H9 (cell line): Measurements from ENCODE around the gene ARHGEF2. TPM values are rescaled to one million over a fixed set of nuclear protein-coding genes. Genes with fewer than 3 reads are reported as not detected.

ENCODE experiments used
- DNase-seq: peaks from one replicate; pipeline ENCODE4 v3.0.0-alpha.2; 2017
- H2AFZ ChIP-seq: one replicate; pipeline ENCODE4 v1.6.1; 2013; ENCODE audit warnings: mild to moderate bottlenecking, low read length, control low read depth, moderate library complexity
- H2AK5ac ChIP-seq: 2 replicates; pipeline ENCODE4 v1.6.1; 2013; ENCODE audit warnings: low read length, control low read depth, mixed read lengths; ENCODE audit not compliant: insufficient read length
- H2BK120ac ChIP-seq: one replicate; pipeline ENCODE4 v1.6.1; 2013; ENCODE audit warnings: low read depth, mild to moderate bottlenecking, low read length, control low read depth, inconsistent platforms; ENCODE audit not compliant: poor library complexity, severe bottlenecking
- H2BK12ac ChIP-seq: 2 replicates; pipeline ENCODE4 v1.6.1; 2013; ENCODE audit warnings: low read length, control low read depth, mixed read lengths, low read depth; ENCODE audit not compliant: insufficient read length
- H2BK15ac ChIP-seq: 2 replicates; pipeline ENCODE4 v1.6.1; 2013; ENCODE audit warnings: low read depth, low read length, control low read depth
- H2BK20ac ChIP-seq: one replicate; pipeline ENCODE4 v1.6.1; 2013; ENCODE audit warnings: low read depth, mild to moderate bottlenecking, low read length, control low read depth, inconsistent platforms; ENCODE audit not compliant: poor library complexity, severe bottlenecking
- H2BK5ac ChIP-seq: 2 replicates; pipeline ENCODE4 v1.6.1; 2013; ENCODE audit warnings: low read length, control low read depth, mixed read lengths; ENCODE audit not compliant: insufficient read length
- H3K14ac ChIP-seq: 2 replicates; pipeline ENCODE4 v1.6.1; 2013; ENCODE audit warnings: low read length, control low read depth; ENCODE audit not compliant: insufficient read depth
- H3K18ac ChIP-seq: 2 replicates; pipeline ENCODE4 v1.6.1; 2013; ENCODE audit warnings: low read depth, mild to moderate bottlenecking, mixed read lengths, low read length, control low read depth; ENCODE audit not compliant: insufficient read length
- H3K23ac ChIP-seq: 2 replicates; pipeline ENCODE4 v1.6.1; 2013; ENCODE audit warnings: low read length, control low read depth, mixed read lengths, low read depth; ENCODE audit not compliant: insufficient read length
- H3K23me2 ChIP-seq: 2 replicates; pipeline ENCODE4 v1.6.1; 2013; ENCODE audit warnings: low read depth, mild to moderate bottlenecking, mixed read lengths, low read length, control low read depth; ENCODE audit not compliant: insufficient read length, poor library complexity, severe bottlenecking
- H3K27ac ChIP-seq: 2 replicates; pipeline ENCODE4 v1.5.1; 2013; ENCODE audit warnings: low read length, control low read depth, mixed read lengths, low read depth; ENCODE audit not compliant: insufficient read length
- H3K27me3 ChIP-seq: 2 replicates; pipeline ENCODE4 v1.6.1; 2013; ENCODE audit warnings: low read length, control low read depth, inconsistent platforms; ENCODE audit not compliant: insufficient read depth
- H3K4ac ChIP-seq: 2 replicates; pipeline ENCODE4 v1.6.1; 2013; ENCODE audit warnings: low read depth, mild to moderate bottlenecking, control low read depth, inconsistent platforms, low read length, moderate library complexity
- H3K4me1 ChIP-seq: 2 replicates; pipeline ENCODE4 v1.6.1; 2013; ENCODE audit warnings: low read length, control low read depth, inconsistent platforms; ENCODE audit not compliant: insufficient read depth
- H3K4me2 ChIP-seq: 2 replicates; pipeline ENCODE4 v1.6.1; 2013; ENCODE audit warnings: low read length, control low read depth, mixed read lengths; ENCODE audit not compliant: insufficient read length, insufficient read depth
- H3K56ac ChIP-seq: 2 replicates; pipeline ENCODE4 v1.6.1; 2013; ENCODE audit warnings: low read depth, mild to moderate bottlenecking, mixed read lengths, low read length, control low read depth; ENCODE audit not compliant: insufficient read length
- H3K79me1 ChIP-seq: 2 replicates; pipeline ENCODE4 v1.6.1; 2013; ENCODE audit warnings: low read depth, mild to moderate bottlenecking, moderate library complexity, low read length, control low read depth, inconsistent platforms; ENCODE audit not compliant: insufficient read depth, poor library complexity, severe bottlenecking
- H3K79me2 ChIP-seq: 2 replicates; pipeline ENCODE4 v1.6.1; 2013; ENCODE audit warnings: low read length, control low read depth, inconsistent platforms; ENCODE audit not compliant: insufficient read depth
- H3K9ac ChIP-seq: 2 replicates; pipeline ENCODE4 v1.6.1; 2013; ENCODE audit warnings: low read length, control low read depth, mixed read lengths; ENCODE audit not compliant: insufficient read length; ENCODE audit errors: extremely low read depth
- H3K9me3 ChIP-seq: one replicate; pipeline ENCODE4 v1.6.1; 2013; ENCODE audit warnings: low read depth, low read length, inconsistent platforms; ENCODE audit not compliant: control insufficient read depth
- H3T11ph ChIP-seq: one replicate; pipeline ENCODE4 v1.6.1; 2013; ENCODE audit warnings: mild to moderate bottlenecking, low read length, control low read depth, inconsistent platforms
- H4K20me1 ChIP-seq: one replicate; pipeline ENCODE4 v1.6.1; 2013; ENCODE audit not compliant: control insufficient read depth, insufficient read length, insufficient read depth
- H4K5ac ChIP-seq: 2 replicates; pipeline ENCODE4 v1.6.1; 2013; ENCODE audit warnings: low read depth, mild to moderate bottlenecking, mixed read lengths, low read length, control low read depth; ENCODE audit not compliant: insufficient read length
- H4K8ac ChIP-seq: replicated peaks from 2 replicates; pipeline ENCODE4 v1.6.1; 2013; ENCODE audit warnings: low read length, control low read depth, mixed read lengths, low read depth; ENCODE audit not compliant: insufficient read length
- H4K91ac ChIP-seq: 2 replicates; pipeline ENCODE4 v1.6.1; 2013; ENCODE audit warnings: low read depth, mild to moderate bottlenecking, moderate library complexity, mixed read lengths, low read length, control low read depth; ENCODE audit not compliant: insufficient read length
- H3K27ac Mint-ChIP-seq, 3 experiments: 2 replicates in 2 of 3; 3 replicates in 1 of 3; pipeline ENCODE4 v1.8.0; 2020 to 2021; ENCODE audit warnings: mixed read lengths in 3 of 3, mild to moderate bottlenecking in 1 of 3, moderate library complexity in 1 of 3
- H3K27me3 Mint-ChIP-seq: 2 replicates; pipeline ENCODE4 v1.8.0; 2021; ENCODE audit warnings: low read depth, mild to moderate bottlenecking, moderate library complexity, mixed read lengths
- H3K36me3 Mint-ChIP-seq, 3 experiments: 2 replicates in 2 of 3; 3 replicates in 1 of 3; pipeline ENCODE4 v1.8.0; 2020 to 2021; ENCODE audit warnings: low read depth in 3 of 3, mixed read lengths in 3 of 3; ENCODE audit not compliant: insufficient read depth in 1 of 3
- H3K4me1 Mint-ChIP-seq, 2 experiments: 2 replicates each; pipeline ENCODE4 v1.8.0; 2020; ENCODE audit warnings: mixed read lengths in 2 of 2
- H3K4me3 Mint-ChIP-seq, 2 experiments: 2 replicates in 1 of 2; 3 replicates in 1 of 2; pipeline ENCODE4 v1.8.0; 2020 to 2021; ENCODE audit warnings: mild to moderate bottlenecking in 2 of 2, mixed read lengths in 2 of 2, moderate library complexity in 1 of 2
- H3K9me3 Mint-ChIP-seq, 2 experiments: 2 replicates in 1 of 2; 3 replicates in 1 of 2; pipeline ENCODE4 v1.8.0; 2020; ENCODE audit warnings: mild to moderate bottlenecking in 2 of 2, mixed read lengths in 2 of 2, moderate library complexity in 1 of 2
- WGBS: extraction: QIAGEN DNeasy Blood & Tissue Kit; methylation state at CpG from one replicate; pipeline ENCODE4 v1.1.7; 2013; ENCODE audit warnings: missing lambda C conversion rate, low lambda C conversion rate, mixed read lengths; ENCODE audit not compliant: insufficient read length; ENCODE audit errors: extremely low coverage; 5-methylcytosine and 5-hydroxymethylcytosine counted together
- total RNA-seq: library from RNA; stranded (reverse); gene quantifications from 2 replicates; pipeline ENCODE4 v1.2.1, GENCODE V29; 2021
- TF ChIP-seq, protein P1 (sequence below): fragments of 200-600 bp; sonication (generic); conservative IDR thresholded peaks from 3 replicates; pipeline ENCODE4 v1.8.0; 2021; ENCODE audit warnings: antibody characterized with exemption, mild to moderate bottlenecking

ARHGEF2 gene
- total RNA-seq, 1 experiment from 2014 or later = 111 TPM

DNA sequence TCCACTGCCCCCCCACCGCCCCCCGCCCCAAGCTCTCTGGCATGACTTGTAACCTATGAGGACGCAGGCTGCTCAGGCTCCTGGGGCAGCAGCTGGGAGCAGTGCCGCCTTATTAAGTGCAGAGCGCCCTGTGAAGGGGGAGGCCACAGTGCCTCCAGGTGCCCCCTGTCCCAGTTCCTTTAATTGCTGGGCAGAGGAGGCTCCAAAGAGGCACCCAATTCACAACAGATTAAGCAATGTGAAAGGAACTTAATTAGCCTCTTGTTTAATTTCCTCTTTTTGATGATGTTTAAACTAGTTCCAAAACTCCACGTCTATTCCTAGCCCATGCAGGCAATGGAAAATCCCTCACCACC lies 33.9 kb downstream of the ARHGEF2 start:
- Histone ChIP-seq H3K9ac (no peak overlapping the region), H3K56ac (no peak overlapping the region), H4K20me1 (no peaks in the 10 kb centered on the region), H2AFZ (no peak overlapping the region), H3K14ac (no peak overlapping the region), H3K79me1 (no peaks in the 10 kb centered on the region), H4K91ac (no peak overlapping the region), H2BK5ac (no peak overlapping the region), H3K4me2 (no peak overlapping the region), H2BK15ac (no peak overlapping the region), H3K4ac (no peak overlapping the region), H2AK5ac (no peak overlapping the region), H4K8ac (no peak overlapping the region), H3K27me3 (no peaks in the 10 kb centered on the region), H2BK12ac (no peak overlapping the region), H3K27ac (no peak overlapping the region), H3K18ac (no peak overlapping the region), H3K79me2 (no peaks in the 10 kb centered on the region), H2BK20ac (no peak overlapping the region), H3K23ac (no peak overlapping the region), H3T11ph (no peak overlapping the region), H3K23me2 (no peaks in the 10 kb centered on the region), H4K5ac (no peak overlapping the region), H2BK120ac (no peak overlapping the region), H3K9me3 (no peaks in the 10 kb centered on the region), H3K4me1 (no peaks in the 10 kb centered on the region)
- H3K27me3 Mint-ChIP-seq = no peaks in the 10 kb centered on the region; the same call in none of the 2 replicates
- no peak overlapping the region for H3K4me3 Mint-ChIP-seq
- H3K4me1 Mint-ChIP-seq = peaks cover 25 to 34% of the 10 kb centered on the region in 2 experiments
- DNase-seq = no peak
- no CpG with 5 or more reads among the region's 6 CpGs for WGBS
- H3K9me3 Mint-ChIP-seq = no peaks in the 10 kb centered on the region
- TF ChIP-seq, protein P1, sequence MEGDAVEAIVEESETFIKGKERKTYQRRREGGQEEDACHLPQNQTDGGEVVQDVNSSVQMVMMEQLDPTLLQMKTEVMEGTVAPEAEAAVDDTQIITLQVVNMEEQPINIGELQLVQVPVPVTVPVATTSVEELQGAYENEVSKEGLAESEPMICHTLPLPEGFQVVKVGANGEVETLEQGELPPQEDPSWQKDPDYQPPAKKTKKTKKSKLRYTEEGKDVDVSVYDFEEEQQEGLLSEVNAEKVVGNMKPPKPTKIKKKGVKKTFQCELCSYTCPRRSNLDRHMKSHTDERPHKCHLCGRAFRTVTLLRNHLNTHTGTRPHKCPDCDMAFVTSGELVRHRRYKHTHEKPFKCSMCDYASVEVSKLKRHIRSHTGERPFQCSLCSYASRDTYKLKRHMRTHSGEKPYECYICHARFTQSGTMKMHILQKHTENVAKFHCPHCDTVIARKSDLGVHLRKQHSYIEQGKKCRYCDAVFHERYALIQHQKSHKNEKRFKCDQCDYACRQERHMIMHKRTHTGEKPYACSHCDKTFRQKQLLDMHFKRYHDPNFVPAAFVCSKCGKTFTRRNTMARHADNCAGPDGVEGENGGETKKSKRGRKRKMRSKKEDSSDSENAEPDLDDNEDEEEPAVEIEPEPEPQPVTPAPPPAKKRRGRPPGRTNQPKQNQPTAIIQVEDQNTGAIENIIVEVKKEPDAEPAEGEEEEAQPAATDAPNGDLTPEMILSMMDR = no peak
- H3K36me3 Mint-ChIP-seq = peaks cover 9 to 39% (median 20%) of the 10 kb centered on the region in 3 experiments; a peak in 6 of 7 replicates
- peak overlapping the region in 2 of 3 experiments; percentile 61 to 82; a peak in 1 of 7 replicates for H3K27ac Mint-ChIP-seq
